Caco-2 (cell line): ENCODE measurements around the gene F10. TPM values are rescaled to one million over a fixed set of nuclear protein-coding genes. Genes with fewer than 3 reads are reported as not detected.

Experiments
- BruUV-seq: library from RNA; stranded (reverse); fragments of 400-500 nt; replicated peaks from 2 replicates; lab custom pipeline; 2021; lab: Mats Ljungman, UMichigan
- CTCF ChIA-PET: fragments of 300-600 bp; sonication (Branson Sonifier 250); formaldehyde crosslinking; loops from one replicate; lab custom pipeline; 2022; ENCODE audit warnings: antibody characterized with exemption; lab: Charles Lee
- POLR2A ChIA-PET: fragments of 300-600 bp; sonication (Branson Sonifier 250); formaldehyde crosslinking; loops from one replicate; lab custom pipeline; 2022; ENCODE audit warnings: antibody characterized with exemption; lab: Charles Lee
- DNase-seq, 2 experiments: peaks; one replicate each; pipeline versions ENCODE4 v3.0.0 to v3.0.0-alpha.2; 2020 to 2022
- H3K27me3 ChIP-seq: replicated peaks from 2 replicates; pipeline ENCODE4 v1.6.0; 2011; ENCODE audit warnings: low read length; ENCODE audit not compliant: control insufficient read depth, insufficient read depth
- H3K36me3 ChIP-seq: 2 replicates; pipeline ENCODE4 v1.5.1; 2011; ENCODE audit warnings: low read length; ENCODE audit not compliant: control insufficient read depth, insufficient read depth
- H3K4me1 ChIP-seq: fragments of 250-450 bp; sonication (Bioruptor Pico); 2 replicates; pipeline ENCODE4 v1.5.1; 2020; ENCODE audit warnings: mild to moderate bottlenecking
- H3K4me3 ChIP-seq: 2 replicates; pipeline ENCODE4 v1.5.1; 2011; ENCODE audit warnings: low read depth, mild to moderate bottlenecking, control low read depth, low read length
- H3K9me3 ChIP-seq: fragments of 250-450 bp; sonication (Bioruptor Pico); 2 replicates; pipeline ENCODE4 v1.5.1; 2020; ENCODE audit warnings: mild to moderate bottlenecking, moderate library complexity
- H3K27ac Mint-ChIP-seq: one replicate; pipeline ENCODE4 v1.8.0; 2022; ENCODE audit warnings: mixed read lengths; ENCODE audit not compliant: unreplicated experiment
- H3K27me3 Mint-ChIP-seq: one replicate; pipeline ENCODE4 v1.8.0; 2022; ENCODE audit warnings: mixed read lengths; ENCODE audit not compliant: insufficient read depth, unreplicated experiment
- H3K36me3 Mint-ChIP-seq: one replicate; pipeline ENCODE4 v1.8.0; 2022; ENCODE audit warnings: mild to moderate bottlenecking, mixed read lengths; ENCODE audit not compliant: insufficient read depth, unreplicated experiment
- H3K4me1 Mint-ChIP-seq: one replicate; pipeline ENCODE4 v1.8.0; 2022; ENCODE audit warnings: low read depth, mixed read lengths; ENCODE audit not compliant: unreplicated experiment
- H3K4me3 Mint-ChIP-seq: one replicate; pipeline ENCODE4 v1.8.0; 2022; ENCODE audit warnings: mild to moderate bottlenecking, moderate library complexity, mixed read lengths; ENCODE audit not compliant: unreplicated experiment
- H3K9me3 Mint-ChIP-seq: one replicate; pipeline ENCODE4 v1.8.0; 2022; ENCODE audit warnings: mixed read lengths; ENCODE audit not compliant: unreplicated experiment
- intact Hi-C: fragments of 100-400 bp; cut with micrococcal nuclease; formaldehyde crosslinking; loops from one replicate; pipeline ENCODE4 v1.10.0; 2022; ENCODE audit not compliant: unreplicated experiment
- total RNA-seq: library from RNA; stranded (reverse); gene quantifications from 2 replicates; pipeline ENCODE4 v1.2.3, GENCODE V29; 2022
- TF ChIP-seq, protein P1 (sequence below), 2 experiments: fragments of 200-600 bp in 1 of 2; IDR thresholded peaks; 1 replicate in 1 of 2; 2 replicates in 1 of 2; pipeline versions ENCODE4 v1.5.1 to v1.8.0; 2011 to 2022; ENCODE audit warnings: antibody characterized with exemption in 1 of 2, control low read depth in 1 of 2, inconsistent platforms in 1 of 2, low read depth in 1 of 2, low read length in 1 of 2, mild to moderate bottlenecking in 1 of 2, moderate library complexity in 1 of 2; ENCODE audit not compliant: insufficient read depth in 1 of 2, severe bottlenecking in 1 of 2, unreplicated experiment in 1 of 2

Gene F10
- total RNA-seq, 1 experiment from 2014 or later: 34.3 TPM

DNA sequence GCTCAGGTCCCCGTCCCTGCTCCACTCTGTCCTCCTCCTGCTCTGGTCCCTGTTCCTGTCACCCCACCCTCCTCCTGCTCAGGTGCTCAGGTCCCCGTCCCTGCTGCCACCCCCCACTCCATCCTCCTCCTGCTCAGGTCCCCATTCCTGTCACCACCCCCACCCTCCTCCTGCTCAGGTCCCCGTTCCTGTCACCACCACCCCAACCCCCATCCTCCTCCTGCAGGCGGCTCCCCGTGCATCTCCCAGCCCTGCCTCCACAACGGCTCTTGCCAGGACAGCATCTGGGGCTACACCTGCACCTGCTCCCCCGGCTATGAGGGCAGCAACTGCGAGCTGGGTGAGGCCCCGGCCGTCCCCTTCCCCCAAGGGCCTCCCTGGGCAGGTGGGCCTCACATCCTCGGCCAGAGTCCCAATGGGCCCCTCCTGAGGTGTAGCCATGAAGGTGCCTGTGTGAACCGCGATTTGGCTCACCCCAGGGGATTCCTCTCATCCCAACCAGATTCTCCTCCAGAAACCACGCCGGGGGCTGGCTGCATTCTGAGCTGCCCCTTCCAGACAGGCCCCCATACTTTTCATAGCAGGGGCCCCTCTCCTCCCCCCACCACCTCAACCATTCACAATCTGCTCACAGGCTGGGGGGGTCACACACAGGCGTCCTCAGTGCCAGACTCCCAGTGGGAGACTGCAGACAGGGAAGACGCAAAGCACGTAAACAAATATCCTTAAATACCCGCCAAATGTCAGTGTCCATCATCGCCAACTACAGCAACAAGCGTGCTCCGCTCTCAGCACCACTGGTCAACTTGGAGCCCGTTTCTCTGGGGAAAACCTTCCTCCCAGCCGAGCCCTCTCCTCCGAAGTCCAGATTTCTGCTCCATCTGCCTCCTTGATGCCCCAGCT lies 40.4 kb downstream of the F10 start:
- peaks cover 12% of the 10 kb centered on the region for H3K4me1 Mint-ChIP-seq
- no peaks in the 10 kb centered on the region for H3K9me3 Mint-ChIP-seq
- no peak overlapping the region for H3K4me3 ChIP-seq
- no TSS peak for BruUV-seq
- H3K36me3 ChIP-seq: no peaks in the 10 kb centered on the region
- H3K4me1 ChIP-seq: peaks cover 7% of the 10 kb centered on the region
- peaks cover 12% of the 10 kb centered on the region for H3K27me3 Mint-ChIP-seq
- intact Hi-C loops: no loop called here
- H3K27ac Mint-ChIP-seq: no peak overlapping the region
- TF ChIP-seq, protein P1, sequence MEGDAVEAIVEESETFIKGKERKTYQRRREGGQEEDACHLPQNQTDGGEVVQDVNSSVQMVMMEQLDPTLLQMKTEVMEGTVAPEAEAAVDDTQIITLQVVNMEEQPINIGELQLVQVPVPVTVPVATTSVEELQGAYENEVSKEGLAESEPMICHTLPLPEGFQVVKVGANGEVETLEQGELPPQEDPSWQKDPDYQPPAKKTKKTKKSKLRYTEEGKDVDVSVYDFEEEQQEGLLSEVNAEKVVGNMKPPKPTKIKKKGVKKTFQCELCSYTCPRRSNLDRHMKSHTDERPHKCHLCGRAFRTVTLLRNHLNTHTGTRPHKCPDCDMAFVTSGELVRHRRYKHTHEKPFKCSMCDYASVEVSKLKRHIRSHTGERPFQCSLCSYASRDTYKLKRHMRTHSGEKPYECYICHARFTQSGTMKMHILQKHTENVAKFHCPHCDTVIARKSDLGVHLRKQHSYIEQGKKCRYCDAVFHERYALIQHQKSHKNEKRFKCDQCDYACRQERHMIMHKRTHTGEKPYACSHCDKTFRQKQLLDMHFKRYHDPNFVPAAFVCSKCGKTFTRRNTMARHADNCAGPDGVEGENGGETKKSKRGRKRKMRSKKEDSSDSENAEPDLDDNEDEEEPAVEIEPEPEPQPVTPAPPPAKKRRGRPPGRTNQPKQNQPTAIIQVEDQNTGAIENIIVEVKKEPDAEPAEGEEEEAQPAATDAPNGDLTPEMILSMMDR (IDR thresholded peaks at IDR 0.05; ENCODE audit: insufficient read depth in 1 of 2, low read depth in 1 of 2, low read length in 1 of 2, severe bottlenecking in 1 of 2, unreplicated experiment in 1 of 2): no peak
- no peaks in the 10 kb centered on the region for H3K27me3 ChIP-seq
- ChIA-PET CTCF (no interaction called here), POLR2A (no interaction called here)
- no peak for DNase-seq
- H3K9me3 ChIP-seq: no peaks in the 10 kb centered on the region
- no peak overlapping the region for H3K4me3 Mint-ChIP-seq
- H3K36me3 Mint-ChIP-seq: peaks cover 9% of the 10 kb centered on the region

DNA sequence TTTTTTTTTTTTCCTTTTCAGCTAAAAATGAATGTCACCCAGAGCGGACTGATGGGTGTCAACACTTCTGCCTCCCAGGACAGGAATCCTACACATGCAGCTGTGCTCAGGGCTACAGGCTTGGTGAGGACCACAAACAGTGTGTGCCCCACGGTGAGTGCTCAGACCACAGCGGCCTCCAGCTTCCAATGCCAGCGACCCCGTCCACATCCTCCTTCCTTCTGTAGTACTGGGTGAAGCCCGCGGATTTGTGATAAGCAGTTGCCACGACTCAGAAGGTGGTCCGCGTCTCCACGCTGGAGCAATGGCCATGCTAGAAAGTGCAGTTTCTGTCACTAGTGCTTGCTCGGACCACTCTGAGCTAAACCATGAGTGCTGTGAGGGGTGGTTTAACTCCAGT lies 41.9 kb downstream of the F10 start:
- no peak for DNase-seq
- POLR2A ChIA-PET: interaction anchor here (0.7 kb wide), 1 partner anchor 49 kb away, joined by 5 read pairs; no protein-coding TSS in a partner anchor
- TF ChIP-seq, protein P1 (IDR thresholded peaks at IDR 0.05; ENCODE audit: insufficient read depth in 1 of 2, low read depth in 1 of 2, low read length in 1 of 2, severe bottlenecking in 1 of 2, unreplicated experiment in 1 of 2): no peak
- H3K36me3 ChIP-seq: no peaks in the 10 kb centered on the region
- H3K36me3 Mint-ChIP-seq: peaks cover 22% of the 10 kb centered on the region
- no peaks in the 10 kb centered on the region for H3K9me3 Mint-ChIP-seq
- no peak overlapping the region for H3K4me3 ChIP-seq
- CTCF ChIA-PET: no interaction called here
- H3K27me3 Mint-ChIP-seq: peaks cover 12% of the 10 kb centered on the region
- no peak overlapping the region for H3K4me3 Mint-ChIP-seq
- no peaks in the 10 kb centered on the region for H3K9me3 ChIP-seq
- H3K27ac Mint-ChIP-seq: no peak overlapping the region
- no peaks in the 10 kb centered on the region for H3K27me3 ChIP-seq
- H3K4me1 ChIP-seq: peaks cover 3% of the 10 kb centered on the region; the same call in 1 of the 2 replicates
- intact Hi-C loops: no loop called here
- no TSS peak for BruUV-seq
- H3K4me1 Mint-ChIP-seq: peaks cover 6% of the 10 kb centered on the region

DNA sequence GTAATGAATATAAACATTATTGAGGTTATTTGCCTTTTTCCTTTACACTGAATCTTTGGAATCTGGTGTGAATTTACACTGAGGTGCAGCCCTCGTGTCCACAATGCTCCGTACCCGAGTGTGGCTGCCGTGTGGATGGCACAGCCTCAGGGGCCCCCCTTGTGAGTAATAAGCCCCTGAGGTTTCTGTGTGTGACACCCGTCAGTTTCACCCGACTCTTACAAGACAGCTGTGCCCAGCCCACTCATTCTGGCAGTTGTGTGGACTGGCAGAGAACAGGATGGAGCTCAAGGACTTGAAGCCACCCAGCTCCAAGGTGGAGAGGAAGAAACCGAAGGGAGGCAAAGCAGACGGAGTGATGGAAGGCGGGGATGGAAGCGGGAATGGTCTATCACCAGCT lies 43.7 kb downstream of the F10 start:
- Mint-ChIP-seq H3K4me1 (peaks cover 15% of the 10 kb centered on the region), H3K27me3 (peaks cover 10% of the 10 kb centered on the region), H3K27ac (no peak overlapping the region), H3K4me3 (no peak overlapping the region), H3K36me3 (peaks cover 31% of the 10 kb centered on the region), H3K9me3 (no peaks in the 10 kb centered on the region)
- BruUV-seq: no TSS peak
- intact Hi-C loops: no loop called here
- no peak for DNase-seq
- H3K4me1 ChIP-seq: peaks cover 14% of the 10 kb centered on the region
- TF ChIP-seq, protein P1 (IDR thresholded peaks at IDR 0.05; ENCODE audit: insufficient read depth in 1 of 2, low read depth in 1 of 2, low read length in 1 of 2, severe bottlenecking in 1 of 2, unreplicated experiment in 1 of 2): no peak
- ChIA-PET CTCF (no interaction called here), POLR2A (no interaction called here)
- H3K9me3 ChIP-seq: no peaks in the 10 kb centered on the region
- H3K27me3 ChIP-seq: no peaks in the 10 kb centered on the region
- H3K4me3 ChIP-seq: no peak overlapping the region
- H3K36me3 ChIP-seq: no peaks in the 10 kb centered on the region
